HCT116 (cell line): ENCODE data around the gene TRPM4. TPM values are rescaled to one million over a fixed set of nuclear protein-coding genes. Genes with fewer than 3 reads are reported as not detected.

ENCODE experiments used
- ATAC-seq: fragments of 200-7000 bp; cut with Tn5 transposase; 2 replicates; pipeline ENCODE4 v1.9.1; 2020; ENCODE audit warnings: mild to moderate bottlenecking, moderate library complexity
- Bru-seq: library from RNA; stranded (reverse); fragments of 400-500 nt; gene quantifications from one replicate; lab custom pipeline; 2021; lab: Mats Ljungman, UMichigan
- BruChase-seq, 2 experiments: library from RNA; stranded (reverse); fragments of 400-500 nt; gene quantifications; one replicate each; lab custom pipeline; 2021; lab: Mats Ljungman, UMichigan
- BruUV-seq: library from RNA; stranded (reverse); fragments of 400-500 nt; replicated peaks from 2 replicates; lab custom pipeline; 2021; lab: Mats Ljungman, UMichigan
- CTCF ChIA-PET: fragments of 300-600 bp; sonication (Branson Sonifier 250); formaldehyde crosslinking; loops from one replicate; lab custom pipeline; 2021; ENCODE audit warnings: antibody characterized with exemption; lab: Charles Lee
- POLR2A ChIA-PET: fragments of 300-600, 350-600 bp; sonication (Branson Sonifier 250); formaldehyde crosslinking; loops from one replicate; lab custom pipeline; 2021; ENCODE audit warnings: antibody characterized with exemption; lab: Charles Lee
- RAD21 ChIA-PET, 2 experiments: fragments of 300-600 bp; sonication (Branson Sonifier 250); formaldehyde crosslinking; loops; one replicate each; lab custom pipeline; 2023; ENCODE audit warnings: low total read pairs in 2 of 2; ENCODE audit not compliant: uncharacterized antibody in 2 of 2, unreplicated experiment in 2 of 2, low non-redundant PET in 1 of 2; lab: Charles Lee
- DNase-seq: peaks from one replicate; pipeline ENCODE4 v3.0.0-alpha.2; 2010; ENCODE audit warnings: low read depth, low spot score
- H2AFZ ChIP-seq: fragments of 200-600 bp; shearing (Covaris generic), sonication (generic); 2 replicates; pipeline ENCODE4 v1.6.1; 2017; ENCODE audit warnings: low read depth, mixed run types, mixed read lengths, antibody characterized with exemption, low read length; ENCODE audit not compliant: poor library complexity, severe bottlenecking
- H3K27ac ChIP-seq: 2 replicates; pipeline ENCODE4 v1.5.1; 2012; ENCODE audit warnings: low read depth, low read length
- H3K27me3 ChIP-seq: fragments of 200-600 bp; sonication (generic); 2 replicates; pipeline ENCODE4 v1.6.1; 2016; ENCODE audit warnings: mixed run types, low read length, mixed read lengths; ENCODE audit not compliant: insufficient read depth
- H3K36me3 ChIP-seq, 2 experiments: fragments of 200-500 bp in 1 of 2; fragments of 200-600 bp in 1 of 2; sonication (Bioruptor generic) in 1 of 2; sonication (generic) in 1 of 2; 2 replicates each; pipeline versions ENCODE4 v1.5.1 to v1.6.1; 2014 to 2016; ENCODE audit warnings: low read length in 2 of 2, inconsistent platforms in 1 of 2, mixed read lengths in 1 of 2, mixed run types in 1 of 2; ENCODE audit not compliant: insufficient read depth in 2 of 2, control insufficient read depth in 1 of 2
- H3K4me1 ChIP-seq, 2 experiments: fragments of 200-600 bp in 1 of 2; sonication (generic) in 1 of 2; 2 replicates each; pipeline versions ENCODE4 v1.5.1 to v1.6.1; 2012 to 2017; ENCODE audit warnings: low read length in 2 of 2, inconsistent platforms in 1 of 2, mild to moderate bottlenecking in 1 of 2, mixed read lengths in 1 of 2, mixed run types in 1 of 2, moderate library complexity in 1 of 2; ENCODE audit not compliant: insufficient read depth in 2 of 2, control insufficient read depth in 1 of 2
- H3K4me2 ChIP-seq: fragments of 200-600 bp; sonication (generic); 2 replicates; pipeline ENCODE4 v1.6.1; 2017; ENCODE audit warnings: mixed run types, low read length, mixed read lengths
- H3K4me3 ChIP-seq, 2 experiments: fragments of 200-600 bp in 1 of 2; sonication (generic) in 1 of 2; replicated peaks in 1 of 2; 2 replicates each; pipeline ENCODE4 v1.5.1; 2011 to 2016; ENCODE audit warnings: low read length in 2 of 2, control low read depth in 1 of 2, low read depth in 1 of 2, mild to moderate bottlenecking in 1 of 2, mixed read lengths in 1 of 2, mixed run types in 1 of 2
- H3K79me2 ChIP-seq: fragments of 200-600 bp; sonication (generic); 2 replicates; pipeline ENCODE4 v1.6.1; 2017; ENCODE audit warnings: mild to moderate bottlenecking, mixed run types, low read length, moderate library complexity, mixed read lengths; ENCODE audit not compliant: insufficient read depth
- H3K9ac ChIP-seq: fragments of 200-600 bp; sonication (generic); 2 replicates; pipeline ENCODE4 v1.6.1; 2016; ENCODE audit warnings: low read length, mixed read lengths
- H3K9me2 ChIP-seq: fragments of 200-600 bp; sonication (generic), shearing (Covaris generic); 2 replicates; pipeline ENCODE4 v1.6.1; 2017; ENCODE audit warnings: mixed run types, mild to moderate bottlenecking, moderate library complexity; ENCODE audit not compliant: insufficient read depth
- H3K9me3 ChIP-seq, 2 experiments: fragments of 200-500 bp in 1 of 2; fragments of 200-600 bp in 1 of 2; sonication (Bioruptor generic) in 1 of 2; sonication (generic) in 1 of 2; 2 replicates each; pipeline ENCODE4 v1.6.1; 2014 to 2017; ENCODE audit warnings: low read length in 2 of 2, mixed read lengths in 2 of 2, inconsistent platforms in 1 of 2, low read depth in 1 of 2, mild to moderate bottlenecking in 1 of 2, mixed run types in 1 of 2, moderate library complexity in 1 of 2; ENCODE audit not compliant: control insufficient read depth in 1 of 2, insufficient read depth in 1 of 2
- H4K20me1 ChIP-seq: fragments of 200-600 bp; sonication (generic), shearing (Covaris generic); 2 replicates; pipeline ENCODE4 v1.6.1; 2017; ENCODE audit warnings: mixed run types, mild to moderate bottlenecking, moderate library complexity; ENCODE audit not compliant: insufficient read depth
- EZH2phosphoT487 ChIP-seq: fragments of 200-600 bp; IDR thresholded peaks from 2 replicates; pipeline ENCODE4 v1.6.1; 2018; ENCODE audit warnings: antibody characterized with exemption, borderline replicate concordance
- FOSL1 ChIP-seq: IDR thresholded peaks from 2 replicates; pipeline ENCODE4 v1.6.1; 2012; ENCODE audit warnings: low read depth
- JUND ChIP-seq: IDR thresholded peaks from 2 replicates; pipeline ENCODE4 v1.6.1; 2012
- POLR2A ChIP-seq: IDR thresholded peaks from 2 replicates; pipeline ENCODE4 v1.7.0; 2011; ENCODE audit warnings: borderline replicate concordance; ENCODE audit not compliant: insufficient read depth, insufficient read length; ENCODE audit errors: extremely low read depth
- POLR2AphosphoS5 ChIP-seq: IDR thresholded peaks from 2 replicates; pipeline ENCODE4 v1.6.1; 2011; ENCODE audit warnings: mild to moderate bottlenecking, low read depth, low read length, moderate library complexity
- SIN3A ChIP-seq: IDR thresholded peaks from 2 replicates; pipeline ENCODE4 v1.6.1; 2012; ENCODE audit warnings: low read depth
- SP1 ChIP-seq: IDR thresholded peaks from 2 replicates; pipeline ENCODE4 v1.6.1; 2012; ENCODE audit warnings: low read depth
- SRF ChIP-seq: IDR thresholded peaks from 2 replicates; pipeline ENCODE4 v1.6.1; 2012; ENCODE audit warnings: low read depth
- TCF7L2 ChIP-seq: IDR thresholded peaks from 2 replicates; pipeline ENCODE4 v1.7.0; 2011; ENCODE audit warnings: borderline replicate concordance, inconsistent platforms; ENCODE audit not compliant: insufficient read depth, insufficient read length; ENCODE audit errors: extremely low read depth
- YY1 ChIP-seq: IDR thresholded peaks from 2 replicates; pipeline ENCODE4 v1.6.1; 2011; ENCODE audit warnings: low read length, low read depth, moderate library complexity, mild to moderate bottlenecking; ENCODE audit not compliant: insufficient replicate concordance; ENCODE audit errors: extremely low read depth
- ZFX ChIP-seq: fragments of 450-650 bp; IDR thresholded peaks from 2 replicates; pipeline ENCODE4 v1.6.1; 2017
- ZNF274 ChIP-seq: fragments of 200-500 bp; sonication (Bioruptor generic); IDR thresholded peaks from 2 replicates; pipeline ENCODE4 v1.6.1; 2014; ENCODE audit warnings: mild to moderate bottlenecking, low read depth, low read length, inconsistent platforms
- intact Hi-C: fragments of 100-400 bp; cut with micrococcal nuclease; formaldehyde crosslinking; loops from 2 replicates; pipeline ENCODE4 v1.10.0; 2022
- long read RNA-seq: library from polyadenylated mRNA; unstranded; transcript quantifications from one replicate; pipeline ENCODE4 v2.0.0, GENCODE V29; 2021; ENCODE audit not compliant: unreplicated experiment
- polyA plus RNA-seq: library from polyadenylated mRNA; unstranded; fragments of >200 nt; gene quantifications from 2 replicates; pipeline ENCODE4 v1.2.1, GENCODE V29; 2012; ENCODE audit warnings: missing spikeins
- total RNA-seq: library from RNA; stranded (reverse); gene quantifications from one replicate; pipeline ENCODE4 v1.2.1, GENCODE V29; 2021; ENCODE audit not compliant: unreplicated experiment
- TF ChIP-seq, protein P1 (sequence below): IDR thresholded peaks from 2 replicates; pipeline ENCODE4 v1.6.1; 2011; ENCODE audit warnings: mild to moderate bottlenecking, low read length, moderate library complexity; ENCODE audit not compliant: insufficient replicate concordance; ENCODE audit errors: extremely low read depth
- TF ChIP-seq, protein P2 (sequence below): IDR thresholded peaks from 2 replicates; pipeline ENCODE4 v1.6.1; 2012
- TF ChIP-seq, protein P3 (sequence below): IDR thresholded peaks from 2 replicates; pipeline ENCODE4 v1.6.1; 2012

Gene TRPM4
- total RNA-seq (44.2 TPM), Bru-seq, nascent RNA (percentile 61 among the genes with signal in this experiment), BruChase-seq, experiment 1, labeled RNA remaining after a 6-hour chase (percentile 69 among the genes with signal in this experiment), BruChase-seq, experiment 2, labeled RNA remaining after a 2-hour chase (percentile 69 among the genes with signal in this experiment)
- 40.3 and 42.4 TPM in 2 replicates for polyA plus RNA-seq
- long read RNA-seq, full-length matches to known transcripts = 11 of 48 reads
- long read RNA-seq, partial matches to known transcripts = 33 of 48 reads
- long read RNA-seq, other reads (novel, unspliced or antisense) = 4 of 48 reads

DNA sequence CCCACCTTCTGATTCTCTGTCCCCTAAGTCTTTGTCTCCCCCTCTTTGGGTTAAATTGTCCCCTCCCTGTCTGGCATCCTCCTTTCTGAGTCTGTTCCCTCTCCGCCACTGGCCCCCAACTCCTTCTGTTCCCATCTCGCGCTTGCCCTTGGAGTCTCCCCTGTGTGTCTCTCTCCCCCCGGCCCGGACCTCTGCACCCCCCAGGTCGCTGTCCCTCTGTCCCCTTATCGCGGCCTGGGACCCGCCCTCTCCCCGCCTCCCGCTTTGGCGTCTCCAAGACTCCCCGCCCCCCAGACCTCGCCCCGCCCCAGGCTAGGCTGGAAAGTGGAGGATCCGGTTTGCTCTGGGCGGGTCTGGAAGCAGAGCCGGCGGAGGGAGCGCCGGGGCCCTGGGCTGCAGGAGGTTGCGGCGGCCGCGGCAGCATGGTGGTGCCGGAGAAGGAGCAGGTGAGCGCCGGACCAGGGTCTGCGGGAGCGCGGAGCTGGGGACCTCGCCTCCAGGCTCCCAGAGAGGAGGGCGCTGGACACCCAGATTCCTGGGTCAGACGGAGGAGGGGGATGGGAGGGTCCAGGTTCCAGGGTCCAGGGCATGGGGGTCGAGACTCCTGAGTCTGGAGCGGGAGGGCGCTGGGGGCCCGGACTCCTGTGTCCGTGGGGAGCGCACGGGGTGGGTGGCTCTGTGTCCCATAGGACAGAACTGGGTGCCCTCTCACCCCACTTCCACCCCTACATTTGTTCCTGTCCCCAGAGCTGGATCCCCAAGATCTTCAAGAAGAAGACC lies at the start of gene TRPM4:
Gene TRPM4 (plus strand): TSS at position 348 of the 780 bp plus-strand sequence. CDS start 75 bp downstream, at position 423.
- H4K20me1 ChIP-seq = no peaks in the 10 kb centered on the region
- no peaks in the 10 kb centered on the region for H3K9me3 ChIP-seq
- no peaks in the 10 kb centered on the region for H3K9me2 ChIP-seq
- TF ChIP-seq, protein P1, sequence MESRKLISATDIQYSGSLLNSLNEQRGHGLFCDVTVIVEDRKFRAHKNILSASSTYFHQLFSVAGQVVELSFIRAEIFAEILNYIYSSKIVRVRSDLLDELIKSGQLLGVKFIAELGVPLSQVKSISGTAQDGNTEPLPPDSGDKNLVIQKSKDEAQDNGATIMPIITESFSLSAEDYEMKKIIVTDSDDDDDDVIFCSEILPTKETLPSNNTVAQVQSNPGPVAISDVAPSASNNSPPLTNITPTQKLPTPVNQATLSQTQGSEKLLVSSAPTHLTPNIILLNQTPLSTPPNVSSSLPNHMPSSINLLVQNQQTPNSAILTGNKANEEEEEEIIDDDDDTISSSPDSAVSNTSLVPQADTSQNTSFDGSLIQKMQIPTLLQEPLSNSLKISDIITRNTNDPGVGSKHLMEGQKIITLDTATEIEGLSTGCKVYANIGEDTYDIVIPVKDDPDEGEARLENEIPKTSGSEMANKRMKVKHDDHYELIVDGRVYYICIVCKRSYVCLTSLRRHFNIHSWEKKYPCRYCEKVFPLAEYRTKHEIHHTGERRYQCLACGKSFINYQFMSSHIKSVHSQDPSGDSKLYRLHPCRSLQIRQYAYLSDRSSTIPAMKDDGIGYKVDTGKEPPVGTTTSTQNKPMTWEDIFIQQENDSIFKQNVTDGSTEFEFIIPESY = no peak
- TF ChIP-seq SIN3A (no peak), YY1 (peak; percentile 55), ZFX (no peak), ZNF274 (no peak), POLR2AphosphoS5 (peak; percentile 94), SRF (no peak), POLR2A (peak; percentile 61), FOSL1 (no peak), JUND (no peak), EZH2phosphoT487 (no peak), TCF7L2 (no peak), SP1 (no peak)
- TF ChIP-seq, protein P2, sequence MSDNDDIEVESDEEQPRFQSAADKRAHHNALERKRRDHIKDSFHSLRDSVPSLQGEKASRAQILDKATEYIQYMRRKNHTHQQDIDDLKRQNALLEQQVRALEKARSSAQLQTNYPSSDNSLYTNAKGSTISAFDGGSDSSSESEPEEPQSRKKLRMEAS = peak; percentile 16; the same call in 1 of the 2 replicates
- TF ChIP-seq, protein P3, sequence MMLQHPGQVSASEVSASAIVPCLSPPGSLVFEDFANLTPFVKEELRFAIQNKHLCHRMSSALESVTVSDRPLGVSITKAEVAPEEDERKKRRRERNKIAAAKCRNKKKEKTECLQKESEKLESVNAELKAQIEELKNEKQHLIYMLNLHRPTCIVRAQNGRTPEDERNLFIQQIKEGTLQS = no peak
- RAD21 ChIA-PET = no interaction called here
- no peaks in the 10 kb centered on the region for H3K36me3 ChIP-seq
- peak within 1 kb of the TSS; percentile 90 for H3K27ac ChIP-seq
- CTCF ChIA-PET = interaction anchor here (1.5 kb wide), 1 partner anchor 41 kb away, joined by 5 read pairs; no protein-coding TSS in a partner anchor
- peak within 1 kb of the TSS; percentile 97 for H3K4me2 ChIP-seq
- ATAC-seq = peak; percentile 95
- DNase-seq = peak; percentile 62
- H3K27me3 ChIP-seq = no peaks in the 10 kb centered on the region
- intact Hi-C loops = loop anchor here (2.0 kb wide), 1 partner anchor 41 kb away; no protein-coding TSS in a partner anchor
- peak within 1 kb of the TSS; percentile 99 for H3K9ac ChIP-seq
- H3K4me3 ChIP-seq = peak within 1 kb of the TSS; percentile 96 to 97
- H2AFZ ChIP-seq = no peak within 1 kb of the TSS
- H3K79me2 ChIP-seq = peaks cover 13% of the 10 kb centered on the region
- no TSS peak for BruUV-seq
- POLR2A ChIA-PET = no interaction called here
- H3K4me1 ChIP-seq = peaks cover 9 to 24% of the 10 kb centered on the region in 2 experiments
